ENCODE data around the gene FAM209B. TPM values are rescaled to one million over a fixed set of nuclear protein-coding genes. Genes with fewer than 3 reads are reported as not detected.
"Not testable (repeated sequence)": the region's sequence is repeated elsewhere in the genome, so short reads cannot be mapped to it uniquely, and the experiment has no call there.

Gene FAM209B
- not detected in 2 replicates for total RNA-seq (2014; rRNA removed; shearing (Covaris generic))
- not detected in 2 replicates for polyA plus RNA-seq (2014; cell fraction: nucleus; rRNA removed)

GRCh38 chr20:56532946-56533345 lies at the start of gene FAM209B:
Gene FAM209B (plus strand): TSS chr20:56533246. CDS start chr20:56533342, 96 bp downstream.
- not testable (repeated sequence) for DNase-seq (ENCODE audit: extremely low read depth, low read depth)

DNA sequence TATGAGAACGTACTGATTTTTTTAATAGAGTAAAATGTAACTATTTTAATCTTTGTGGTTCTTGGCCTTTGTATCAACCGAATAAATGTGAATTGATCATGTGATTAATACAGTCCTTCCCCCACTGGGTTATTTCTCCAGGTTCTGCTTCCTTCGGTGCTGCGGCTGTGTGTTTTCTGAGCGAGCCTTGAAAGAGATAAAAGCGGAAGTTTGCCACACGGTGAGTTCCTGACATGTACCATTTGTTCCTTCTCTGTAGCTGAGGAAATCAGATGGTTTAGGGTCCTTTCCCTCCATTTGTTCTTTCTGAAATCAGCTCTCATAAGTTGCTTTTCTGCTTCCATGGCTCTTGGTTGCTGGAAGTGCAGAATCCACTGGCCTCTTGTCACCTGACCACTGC lies 49.1 kb upstream of the FAM209B start:
- no peak for DNase-seq (ENCODE audit: extremely low read depth, low read depth)

- DNase-seq (ENCODE audit: extremely low read depth, low read depth): no peak
Observed at GRCh38 chr20:56487216-56487615, 45.8 kb upstream of the FAM209B start.

DNA sequence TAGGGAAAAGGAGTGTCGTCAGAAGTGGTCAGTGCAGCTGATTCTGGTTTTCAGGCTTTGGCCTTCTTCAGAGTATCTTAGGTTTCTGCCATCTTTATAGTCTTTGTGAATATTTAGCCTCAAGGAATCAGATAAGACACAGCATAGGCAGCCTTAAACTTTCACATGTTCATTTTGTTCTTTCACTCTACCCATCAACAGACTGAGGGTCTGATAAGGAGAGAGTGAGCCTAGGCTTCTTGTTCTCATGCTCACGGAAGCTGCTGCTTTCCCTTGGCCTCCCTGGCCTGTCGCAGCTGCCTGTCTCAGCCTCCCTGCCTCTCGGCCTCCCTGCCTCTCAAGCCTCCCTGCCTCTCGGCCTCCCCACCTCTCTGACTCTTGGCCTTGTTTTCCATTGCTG lies 44.5 kb upstream of the FAM209B start:
- DNase-seq (ENCODE audit: extremely low read depth, low read depth): no peak

GRCh38 chr20:56501116-56501515 lies 31.9 kb upstream of the FAM209B start:
- no peak for DNase-seq (ENCODE audit: extremely low read depth, low read depth)

- DNase-seq (ENCODE audit: extremely low read depth, low read depth): no peak
Observed at GRCh38 chr20:56503916-56504315, 29.1 kb upstream of the FAM209B start.

GRCh38 chr20:56504373-56505005 lies 28.6 kb upstream of the FAM209B start:
- DNase-seq (ENCODE audit: extremely low read depth, low read depth): no peak

DNA sequence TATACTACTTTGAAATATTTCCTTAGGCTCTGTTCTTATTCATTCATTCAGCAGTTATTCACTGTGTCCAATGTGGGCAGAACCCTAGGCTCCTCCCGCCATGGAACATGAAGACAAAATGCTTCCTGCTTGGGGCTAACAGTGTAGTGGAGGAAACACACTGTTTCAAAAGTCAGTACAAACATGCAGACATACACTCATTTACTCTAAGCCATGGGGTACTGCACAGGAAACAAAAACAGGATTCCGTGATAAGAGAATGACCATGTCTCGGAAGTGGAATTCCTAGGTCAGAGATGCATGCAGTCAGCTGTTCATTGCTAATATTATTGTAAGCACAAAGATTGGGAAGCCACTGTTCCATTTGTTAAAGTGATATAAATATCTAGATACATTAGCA lies 26.9 kb upstream of the FAM209B start:
- DNase-seq (ENCODE audit: extremely low read depth, low read depth): no peak

GRCh38 chr20:56511926-56512325 lies 21.1 kb upstream of the FAM209B start:
- DNase-seq (ENCODE audit: extremely low read depth, low read depth): no peak

DNA sequence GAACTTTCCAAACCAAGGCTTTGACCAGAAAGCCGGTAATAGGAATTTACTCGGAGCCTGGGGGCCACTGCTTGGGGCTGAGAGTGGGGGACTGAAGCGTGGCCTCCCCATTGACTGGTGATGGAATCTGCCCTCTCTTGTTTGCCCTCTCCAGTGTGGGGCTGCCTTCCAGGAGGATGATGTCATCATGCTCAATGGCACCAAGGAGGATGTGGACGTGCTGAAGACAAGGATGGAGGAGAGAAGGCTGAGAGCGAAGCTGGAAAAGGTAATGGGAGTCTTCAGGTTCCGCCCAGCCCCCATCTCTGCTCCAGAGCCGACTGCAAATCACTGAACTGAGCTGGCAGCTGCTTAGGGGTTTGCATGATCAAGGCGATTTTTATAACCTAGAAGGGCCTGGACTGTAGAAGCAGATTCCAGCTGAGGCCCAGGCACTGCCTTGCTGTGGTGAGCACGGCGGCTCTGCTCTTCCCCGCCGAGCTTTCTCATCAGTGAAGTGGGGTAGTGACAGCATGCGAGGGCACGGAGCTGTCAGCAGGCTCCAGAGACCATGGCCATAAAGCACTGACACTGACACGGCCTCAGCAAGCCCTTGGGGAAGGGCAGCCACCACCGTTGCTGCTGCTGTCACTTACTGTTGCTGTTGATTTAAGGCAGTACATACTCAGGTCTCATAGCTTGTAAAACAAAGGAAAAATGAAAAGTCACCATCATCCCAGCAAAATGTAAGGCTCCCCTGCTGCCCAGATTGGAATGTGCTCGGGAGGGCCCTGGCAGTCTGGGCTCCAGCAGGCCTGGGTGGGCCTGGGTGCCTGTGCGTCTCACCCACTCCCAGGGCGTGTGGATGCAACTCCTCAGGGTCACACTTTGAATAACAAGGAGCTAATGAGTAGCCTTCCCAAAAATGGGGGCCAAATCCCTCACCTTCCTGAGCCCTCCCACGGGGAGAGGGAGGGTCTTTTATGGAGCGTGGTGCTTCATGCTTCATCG lies 19.6 kb upstream of the FAM209B start:
- DNase-seq (ENCODE audit: extremely low read depth, low read depth): no peak

DNA sequence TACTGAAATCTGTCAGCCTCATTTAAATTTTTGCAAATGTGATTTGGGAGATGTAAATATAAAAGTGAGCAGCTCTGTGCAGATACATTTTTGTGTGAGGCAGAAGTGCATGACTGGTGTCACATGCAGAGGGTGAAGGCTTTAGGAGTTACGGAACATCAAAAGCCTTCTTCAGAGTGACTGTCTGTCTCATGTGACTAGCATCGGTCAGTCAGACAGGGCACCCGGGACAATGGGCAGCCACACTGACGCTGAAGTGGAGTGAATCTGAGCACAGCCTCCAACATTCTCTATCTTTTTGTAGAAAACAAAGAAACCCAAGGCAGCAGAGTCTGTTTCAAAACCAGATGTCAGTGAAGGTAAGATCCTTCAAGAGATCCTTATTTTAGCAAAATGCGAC lies 16.4 kb upstream of the FAM209B start:
- DNase-seq (ENCODE audit: extremely low read depth, low read depth): no peak

- DNase-seq (ENCODE audit: extremely low read depth, low read depth): no peak
Observed at GRCh38 chr20:56517211-56517610, 15.8 kb upstream of the FAM209B start.

GRCh38 chr20:56517641-56518040 lies 15.4 kb upstream of the FAM209B start:
- DNase-seq (ENCODE audit: extremely low read depth, low read depth): no peak

DNA sequence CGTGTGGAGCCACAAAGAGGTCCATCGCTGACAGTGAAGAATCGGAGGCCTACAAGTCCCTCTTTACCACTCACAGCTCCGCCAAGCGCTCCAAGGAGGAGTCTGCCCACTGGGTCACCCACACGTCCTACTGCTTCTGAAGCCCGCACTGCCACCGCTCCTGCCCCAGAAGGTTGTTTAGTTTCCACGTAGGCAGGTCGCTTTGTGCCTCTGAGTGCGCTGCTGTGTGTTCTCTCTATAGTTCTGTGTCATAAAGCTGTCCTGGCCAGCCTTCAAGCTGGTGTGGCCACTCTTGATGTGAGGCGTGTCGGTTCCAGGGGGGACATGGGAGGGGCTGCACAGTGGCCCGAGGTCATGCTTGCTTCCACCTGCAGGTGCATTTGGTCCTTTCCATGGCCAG lies 14.9 kb upstream of the FAM209B start:
- DNase-seq (ENCODE audit: extremely low read depth, low read depth): no peak

DNA sequence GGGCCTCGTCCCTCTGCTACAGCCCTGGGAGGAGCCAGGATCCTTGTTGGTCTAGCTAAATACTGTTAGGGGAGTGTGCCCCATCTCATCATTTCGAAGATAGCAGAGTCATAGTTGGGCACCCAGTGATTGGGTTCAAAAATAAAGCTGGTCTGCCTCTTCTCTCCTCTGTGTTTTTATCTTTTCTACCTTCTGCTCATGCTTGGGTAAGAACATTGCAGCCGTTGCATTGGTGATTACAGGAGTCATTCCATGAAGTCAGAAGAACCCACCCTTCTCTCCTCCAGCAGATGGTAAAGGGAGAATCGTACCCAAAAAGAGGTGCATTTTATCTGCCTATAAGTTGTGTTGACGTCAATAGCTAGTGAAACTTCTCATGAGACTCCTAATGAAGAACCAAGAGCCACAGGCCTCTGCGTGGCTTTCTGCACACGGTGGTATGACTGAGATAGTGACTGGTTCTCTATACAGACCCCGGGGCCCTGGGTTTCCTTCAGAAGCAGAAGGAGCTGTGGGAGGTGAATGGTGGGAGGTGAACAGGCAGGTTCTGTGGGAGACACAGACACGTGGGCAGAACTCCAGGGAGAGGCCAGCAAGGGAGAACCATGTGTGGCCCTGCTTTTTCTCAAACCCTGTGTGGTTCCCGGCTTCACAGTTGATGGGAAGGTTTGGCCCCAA lies 14.2 kb upstream of the FAM209B start:
- no peak for DNase-seq (ENCODE audit: extremely low read depth, low read depth)

GRCh38 chr20:56519551-56519950 lies 13.5 kb upstream of the FAM209B start:
- no peak for DNase-seq (ENCODE audit: extremely low read depth, low read depth)

DNA sequence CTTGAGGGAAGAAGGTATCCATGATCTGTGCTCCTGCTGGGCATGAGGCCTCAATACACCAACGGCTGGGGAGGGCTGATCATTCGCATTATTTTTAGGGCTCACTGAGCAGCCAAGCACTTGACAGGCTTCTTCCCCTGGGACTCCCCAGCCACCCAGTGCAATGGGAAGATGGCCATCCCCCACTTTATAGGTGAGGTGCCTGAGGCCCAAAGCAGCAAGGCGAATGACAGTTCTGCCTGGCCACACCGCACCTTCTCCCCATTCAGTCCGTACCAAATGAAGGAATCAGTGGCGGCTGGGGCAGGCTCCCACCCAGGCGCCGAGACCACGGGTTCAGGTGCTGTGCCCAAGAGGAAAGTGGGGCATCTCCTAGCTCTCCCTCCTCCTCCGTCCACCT lies 12.9 kb upstream of the FAM209B start:
- DNase-seq (ENCODE audit: extremely low read depth, low read depth): no peak

DNA sequence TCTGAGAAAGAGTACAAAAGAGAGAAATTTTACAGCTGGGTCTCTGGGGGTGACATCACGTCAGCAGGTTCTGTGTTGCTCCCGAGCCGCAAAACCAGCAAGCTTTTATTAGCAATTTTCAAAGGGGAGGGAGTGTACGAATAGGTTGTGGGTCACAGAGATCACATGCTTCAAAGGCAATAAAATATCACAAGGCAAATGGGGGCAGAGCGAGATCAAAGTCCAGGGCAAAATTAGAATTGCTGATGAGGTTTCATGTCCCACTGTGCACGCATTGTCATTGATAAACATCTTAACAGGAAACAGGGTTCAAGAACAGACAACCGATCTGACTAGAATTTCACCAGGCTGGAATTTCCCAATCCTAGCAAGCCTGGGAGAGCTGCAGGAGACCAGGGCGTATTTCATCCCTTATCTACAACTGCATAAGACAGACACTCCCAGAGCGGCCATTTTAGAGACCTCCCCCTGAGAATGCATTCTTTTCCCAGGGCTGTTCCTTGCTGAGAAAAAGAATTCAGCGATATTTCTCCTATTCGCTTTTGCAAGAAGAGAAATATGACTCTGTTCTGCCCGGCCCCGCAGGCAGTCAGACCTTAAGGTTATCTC lies 12.2 kb upstream of the FAM209B start:
- DNase-seq (ENCODE audit: extremely low read depth, low read depth): not testable (repeated sequence)

GRCh38 chr20:56522311-56522710 lies 10.7 kb upstream of the FAM209B start:
- DNase-seq (ENCODE audit: extremely low read depth, low read depth): no peak

DNA sequence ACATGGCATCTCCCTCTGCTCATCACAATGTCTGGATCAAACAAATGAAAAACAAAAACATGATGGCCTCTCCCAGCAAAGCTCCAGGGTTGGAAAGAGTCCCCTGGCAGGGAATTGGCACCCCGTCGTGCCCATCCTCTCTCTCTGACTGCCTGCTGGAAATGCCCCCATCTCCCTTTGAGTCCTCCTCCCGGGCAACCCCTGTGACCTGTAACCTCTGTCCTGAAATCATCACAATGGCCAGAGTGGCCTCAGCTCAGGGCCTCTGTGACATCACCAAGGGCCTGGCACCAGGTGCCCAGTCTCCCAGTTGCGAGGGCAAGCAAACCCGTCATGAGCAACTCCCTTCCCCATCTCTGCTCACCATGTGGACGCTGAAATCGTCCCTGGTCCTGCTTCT lies 8.6 kb upstream of the FAM209B start, which contains the start of gene FAM209A:
TSS of gene FAM209A (plus strand) at position 301 of the 400 bp plus-strand sequence. CDS start at position 366, 65 bp downstream.
- not testable (repeated sequence) for DNase-seq (ENCODE audit: extremely low read depth, low read depth)

DNA sequence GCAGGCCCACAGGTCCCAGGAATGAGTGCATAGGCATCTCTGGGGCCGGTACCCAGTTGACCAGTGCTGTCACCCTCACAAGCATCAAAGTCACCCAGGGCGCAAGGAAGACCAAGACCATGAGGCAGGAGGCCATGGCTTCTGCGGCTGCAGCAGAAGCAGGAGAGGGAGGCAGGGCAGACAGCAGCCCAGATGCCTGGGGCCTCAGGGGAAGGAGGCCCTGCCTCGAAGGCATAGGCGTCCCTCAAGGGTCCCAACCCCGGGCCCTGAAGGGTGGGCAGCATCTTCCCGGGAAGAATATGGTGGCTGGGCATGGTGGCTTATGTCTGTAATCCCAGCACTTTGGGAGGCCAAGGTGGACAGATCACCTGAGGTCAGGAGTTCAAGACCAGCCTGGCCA lies 5.5 kb upstream of the FAM209B start:
- no peak for DNase-seq (ENCODE audit: extremely low read depth, low read depth)
